ENCODE data around the gene MADCAM1.
"Not testable (repeated sequence)": the region's sequence is repeated elsewhere in the genome, so short reads cannot be mapped to it uniquely, and the experiment has no call there.

MADCAM1 gene

DNA sequence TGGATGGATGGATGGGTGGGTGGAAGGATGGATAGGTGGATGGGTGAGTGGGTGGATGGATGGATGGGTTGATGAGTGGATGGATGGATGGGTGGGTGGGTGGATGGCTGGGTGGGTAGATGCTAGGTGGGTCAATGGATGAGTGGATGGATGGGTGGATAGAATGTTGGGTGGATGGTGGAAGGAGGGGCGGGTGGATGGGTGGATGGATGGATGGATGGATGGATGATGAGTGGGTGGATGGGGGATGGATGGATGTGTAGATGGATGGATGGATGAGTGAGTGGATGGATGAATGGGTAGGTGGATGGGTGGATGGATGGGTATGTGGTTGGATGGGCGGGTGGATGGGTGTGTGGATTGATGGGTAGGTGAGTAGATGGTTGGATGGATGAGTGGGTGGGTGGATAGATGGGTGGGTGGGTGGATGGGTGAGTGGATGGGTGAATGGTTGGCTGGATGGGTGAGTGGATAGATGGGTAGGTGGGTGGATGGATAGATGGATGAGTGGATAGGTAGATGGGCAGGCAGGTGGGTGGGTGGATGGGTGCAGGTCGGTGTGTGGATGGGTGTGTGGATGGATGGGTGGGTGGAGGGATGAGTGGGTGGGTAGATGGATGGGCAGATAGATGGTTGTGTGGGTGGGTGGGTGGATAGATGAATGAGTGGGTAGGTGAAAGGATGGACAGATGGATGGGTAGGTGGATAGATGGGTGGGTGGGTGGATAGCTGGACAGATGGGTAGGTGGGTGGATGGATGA is 31.1 kb upstream of the MADCAM1 start:
- DNase-seq (ENCODE audit: low read depth in 2 of 2) = no peak

GRCh38 chr19:467554-467953 is 28.7 kb upstream of the MADCAM1 start:
- DNase-seq (ENCODE audit: low read depth in 2 of 2) = no peak

- DNase-seq (ENCODE audit: low read depth in 2 of 2) = no peak
These were observed 27.6 kb upstream of the MADCAM1 start for GRCh38 chr19:468587-469256.

DNA sequence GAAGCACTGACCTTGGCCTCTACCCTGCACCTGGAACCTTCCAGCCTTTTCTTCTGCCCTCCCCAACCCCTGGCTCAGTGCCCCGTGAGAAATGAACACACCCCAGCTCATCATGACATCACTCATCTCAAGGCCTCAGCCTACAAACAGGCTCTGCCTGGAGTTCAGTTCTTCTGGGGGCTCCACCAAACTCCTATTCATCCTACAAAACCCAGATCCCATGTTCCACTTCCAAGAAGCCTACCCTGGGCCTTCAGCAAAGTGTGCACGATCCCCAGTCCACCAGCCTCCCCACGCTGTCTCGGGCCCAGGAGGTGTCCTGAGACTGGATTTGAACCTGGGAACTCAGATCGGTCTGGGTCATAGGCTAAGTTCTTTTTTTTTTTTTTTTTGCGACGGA is 26.5 kb upstream of the MADCAM1 start:
- no peak for DNase-seq (ENCODE audit: low read depth in 2 of 2)

- DNase-seq (ENCODE audit: low read depth in 2 of 2) = no peak
These were observed 25.6 kb upstream of the MADCAM1 start for GRCh38 chr19:470701-471100.

- no peak for DNase-seq (ENCODE audit: low read depth in 2 of 2)
These were observed 24.1 kb upstream of the MADCAM1 start for GRCh38 chr19:472005-472858.

DNA sequence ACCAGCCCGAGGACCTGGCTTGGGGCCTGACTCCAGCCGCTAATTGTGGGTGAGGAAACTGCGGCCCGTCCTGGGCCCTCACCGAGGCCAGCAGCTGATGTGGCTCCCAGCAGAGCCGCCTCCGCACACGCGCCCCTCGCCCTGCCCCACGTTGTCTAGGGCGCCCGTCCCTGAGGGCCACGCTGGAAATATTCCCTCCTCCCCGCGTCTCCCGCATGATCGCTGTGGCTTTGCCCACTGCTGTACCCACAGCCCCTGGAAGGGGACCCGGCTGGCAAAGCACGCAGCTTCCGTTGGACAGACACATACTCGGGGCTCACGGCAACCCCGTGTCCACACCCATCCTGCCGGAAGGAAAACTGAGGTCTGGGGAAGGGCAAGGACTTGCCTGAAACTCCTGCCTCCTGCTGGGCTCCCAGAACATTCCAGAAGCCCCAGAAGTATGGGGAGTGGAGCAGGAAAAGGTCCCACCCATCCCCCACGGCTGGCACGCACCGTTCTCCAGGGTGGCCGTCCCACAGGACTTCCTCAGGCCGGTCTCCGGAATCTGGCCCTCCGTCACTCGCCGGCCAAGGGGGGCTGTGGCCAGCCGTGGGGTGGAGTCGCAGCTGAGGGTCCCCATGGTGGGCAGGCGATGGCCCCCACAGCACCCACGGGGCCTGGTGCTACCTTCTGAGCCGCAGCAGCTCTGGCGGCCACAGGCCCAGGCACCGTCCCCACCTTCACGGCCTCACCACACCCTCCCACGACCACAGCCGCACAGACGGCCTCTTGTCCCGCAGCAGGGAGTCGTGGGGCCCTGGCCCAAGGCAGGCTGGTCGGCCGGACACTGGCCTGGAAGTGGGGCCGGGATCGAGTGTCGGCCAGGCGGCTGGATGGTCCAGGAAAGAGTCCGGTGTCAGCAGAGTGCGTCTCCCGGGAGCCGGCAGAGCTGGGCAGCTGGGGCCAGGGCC is 21.9 kb upstream of the MADCAM1 start:
- no peak for DNase-seq (ENCODE audit: low read depth in 2 of 2)

DNA sequence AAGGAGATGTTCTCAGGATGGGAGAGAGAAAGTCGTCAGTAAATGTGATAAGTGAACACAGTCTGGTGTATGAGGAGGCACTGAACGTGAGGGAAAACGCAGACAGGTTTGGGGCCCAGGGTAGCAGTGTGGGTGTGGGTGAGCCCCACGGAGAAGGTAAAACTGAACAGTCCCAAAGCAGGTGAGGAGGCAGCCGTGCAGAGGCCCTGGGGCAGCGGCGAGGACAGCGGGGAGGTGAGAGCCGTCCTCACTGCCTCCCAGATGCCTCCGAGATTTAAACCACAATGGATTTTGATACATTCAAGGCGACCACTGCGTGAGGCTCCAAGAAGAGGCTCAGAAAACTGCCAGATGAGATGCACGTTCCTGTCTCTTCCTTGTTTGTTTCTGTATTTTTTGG is 20.9 kb upstream of the MADCAM1 start:
- DNase-seq (ENCODE audit: low read depth in 2 of 2) = no peak

DNA sequence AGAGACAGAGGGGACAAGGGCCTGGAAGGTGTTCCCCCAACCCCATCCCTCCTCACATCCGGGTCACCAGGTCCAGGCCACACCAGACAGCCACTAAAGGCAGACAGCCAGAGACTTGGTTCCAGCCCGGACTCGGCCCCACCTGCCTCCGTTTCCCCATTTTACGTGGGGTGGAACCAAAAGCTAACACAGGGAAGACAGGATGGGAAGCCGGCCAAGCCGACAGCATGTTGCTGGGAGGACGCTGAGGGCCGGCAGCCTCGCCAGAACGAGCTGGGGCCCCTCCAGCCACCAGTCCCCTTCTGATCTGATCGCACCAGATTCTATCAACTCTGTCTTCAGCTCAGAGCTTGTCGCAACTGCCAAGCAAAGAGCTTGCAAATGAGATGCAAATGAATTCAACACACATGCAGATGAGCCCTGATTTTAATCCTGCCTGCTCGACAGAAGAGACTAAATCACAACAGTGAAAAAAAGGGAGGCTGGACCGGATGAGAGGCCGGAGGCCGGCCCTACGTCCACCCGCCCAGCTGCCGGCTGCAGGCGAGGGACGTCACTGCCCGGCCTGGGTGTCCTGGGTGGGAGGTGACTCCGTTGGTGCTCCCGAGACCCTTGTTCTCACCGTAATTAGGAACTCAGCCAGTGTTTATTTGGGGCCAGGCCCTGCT is 17.9 kb upstream of the MADCAM1 start:
- no peak for DNase-seq (ENCODE audit: low read depth in 2 of 2)

GRCh38 chr19:478976-479375 is 17.3 kb upstream of the MADCAM1 start:
- DNase-seq (ENCODE audit: low read depth in 2 of 2) = no peak

DNA sequence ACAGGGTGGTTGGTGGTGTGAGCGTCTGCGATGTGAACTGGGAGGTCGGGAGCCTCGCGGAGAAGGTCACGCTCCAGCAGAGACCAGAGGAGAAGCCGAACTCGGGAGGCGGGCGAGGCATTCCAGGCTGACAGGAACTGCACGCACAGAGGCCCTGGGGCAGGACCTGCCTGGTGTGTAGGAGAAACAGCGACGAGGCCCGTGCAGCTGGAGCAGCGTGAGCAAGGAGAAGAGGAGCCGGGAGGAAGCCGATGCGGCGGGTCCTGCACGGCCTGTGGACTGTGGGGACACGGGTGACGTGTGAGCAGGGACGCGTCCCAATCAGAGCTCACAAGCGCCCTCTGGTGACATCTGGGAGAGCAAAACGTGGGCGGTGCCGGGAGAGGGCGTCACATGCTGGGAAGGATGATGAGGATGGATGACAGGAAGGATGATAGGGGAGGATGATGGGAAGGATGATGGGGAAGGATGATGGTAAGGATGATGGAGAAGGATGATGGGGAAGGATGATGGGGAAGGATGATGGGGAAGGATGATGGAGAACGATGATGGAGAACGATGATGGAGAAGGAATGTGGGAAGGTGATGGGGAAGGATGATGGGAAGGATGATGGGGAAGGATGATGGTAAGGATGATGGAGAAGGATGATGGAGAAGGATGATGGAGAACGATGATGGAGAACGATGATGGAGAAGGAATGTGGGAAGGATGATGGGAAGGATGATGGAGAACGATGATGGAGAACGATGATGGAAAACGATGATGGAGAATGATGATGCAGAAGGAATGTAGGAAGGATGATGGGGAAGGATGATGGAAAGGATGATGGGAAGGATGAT is 16.1 kb upstream of the MADCAM1 start:
- DNase-seq (ENCODE audit: low read depth in 2 of 2) = no peak

DNA sequence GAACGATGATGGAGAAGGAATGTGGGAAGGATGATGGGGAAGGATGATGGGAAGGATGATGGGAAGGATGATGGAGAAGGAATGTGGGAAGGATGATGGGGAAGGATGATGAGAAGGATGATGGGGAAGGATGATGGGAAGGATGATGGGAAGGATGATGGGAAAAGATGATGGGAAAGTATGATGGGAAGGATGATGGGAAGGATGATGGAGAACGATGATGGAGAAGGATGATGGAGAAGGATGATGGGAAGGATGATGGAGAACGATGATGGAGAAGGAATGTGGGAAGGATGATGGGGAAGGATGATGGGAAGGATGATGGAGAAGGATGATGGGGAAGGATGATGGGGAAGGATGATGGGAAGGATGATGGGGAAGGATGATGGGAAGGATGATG is 15.2 kb upstream of the MADCAM1 start:
- DNase-seq (ENCODE audit: low read depth in 2 of 2) = not testable (repeated sequence)

- DNase-seq (ENCODE audit: low read depth in 2 of 2) = no peak
These were observed 13.9 kb upstream of the MADCAM1 start for GRCh38 chr19:482186-483041.

GRCh38 chr19:483332-484072 is 12.8 kb upstream of the MADCAM1 start:
- DNase-seq (ENCODE audit: low read depth in 2 of 2) = no peak

GRCh38 chr19:484494-484893 is 11.8 kb upstream of the MADCAM1 start:
- no peak for DNase-seq (ENCODE audit: low read depth in 2 of 2)

DNA sequence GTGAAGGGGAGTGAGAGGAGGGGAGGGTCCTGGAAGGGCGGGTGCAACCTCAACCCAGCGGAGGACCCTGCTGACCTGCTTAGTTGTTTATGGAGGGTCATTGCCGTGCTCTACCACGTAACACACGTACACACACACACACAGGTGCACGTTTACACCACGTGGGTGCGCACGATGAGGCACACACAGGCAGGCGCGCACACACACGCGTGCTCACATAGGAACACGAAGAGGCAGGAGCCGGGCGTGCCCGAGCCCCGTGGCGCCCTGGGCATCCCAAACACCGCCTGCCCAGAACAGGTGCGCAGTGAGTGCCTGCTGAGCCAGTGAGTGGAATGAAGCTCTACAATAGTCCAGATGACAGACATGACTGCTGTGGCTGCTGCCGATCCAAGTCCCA is 11.2 kb upstream of the MADCAM1 start:
- no peak for DNase-seq (ENCODE audit: low read depth in 2 of 2)

GRCh38 chr19:485583-486236 is 10.6 kb upstream of the MADCAM1 start:
- no peak for DNase-seq (ENCODE audit: low read depth in 2 of 2)

Data from stimulated activated CD4-positive, alpha-beta T cell treated with anti-CD3 and anti-CD28 coated beads, Interleukin-1b, Interleukin-23, amount 100 ng/mL, for 1 hour (primary cell).